DMS 273 (cell line): ENCODE measurements around the gene HABP2.

ENCODE experiments used
- DNase-seq: peaks from one replicate; lab custom pipeline; 2025; ENCODE audit not compliant: unreplicated experiment; lab: John Stamatoyannopoulos, UW

Gene HABP2

GRCh38 chr10:113627836-113628235, 75.0 kb downstream of the HABP2 start:
- DNase-seq, result no peak

GRCh38 chr10:113628607-113629153, 75.8 kb downstream of the HABP2 start:
- DNase-seq, result no peak

DNA sequence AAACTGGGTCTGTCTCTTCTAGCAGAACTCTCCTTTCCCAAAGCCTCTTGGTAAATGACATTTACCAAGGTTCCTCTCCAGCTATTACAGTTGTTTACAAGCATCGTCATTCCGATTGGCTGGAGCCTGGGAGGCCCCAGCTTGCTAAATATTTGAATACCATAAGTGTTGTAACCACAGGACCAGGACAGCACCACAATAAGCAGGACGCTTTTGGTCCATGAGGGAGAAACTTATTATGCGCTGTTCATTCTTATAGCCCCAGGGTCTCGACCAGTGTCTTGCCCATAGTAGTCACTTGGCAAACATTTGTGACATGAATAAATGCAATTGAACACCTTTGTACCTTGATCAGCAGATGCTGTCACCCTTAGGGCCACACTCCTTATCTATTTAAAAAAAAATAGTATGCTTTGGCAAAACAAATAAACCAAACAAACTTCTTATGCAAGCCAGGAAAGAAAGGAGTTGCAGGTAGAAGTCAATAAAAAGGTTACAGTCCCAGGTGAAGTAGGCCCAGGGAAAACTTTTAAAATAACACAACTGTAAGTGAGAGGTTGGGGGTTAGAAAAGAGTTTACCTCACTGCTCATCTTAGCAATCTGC, 78.2 kb downstream of the HABP2 start:
- no peak for DNase-seq

DNA sequence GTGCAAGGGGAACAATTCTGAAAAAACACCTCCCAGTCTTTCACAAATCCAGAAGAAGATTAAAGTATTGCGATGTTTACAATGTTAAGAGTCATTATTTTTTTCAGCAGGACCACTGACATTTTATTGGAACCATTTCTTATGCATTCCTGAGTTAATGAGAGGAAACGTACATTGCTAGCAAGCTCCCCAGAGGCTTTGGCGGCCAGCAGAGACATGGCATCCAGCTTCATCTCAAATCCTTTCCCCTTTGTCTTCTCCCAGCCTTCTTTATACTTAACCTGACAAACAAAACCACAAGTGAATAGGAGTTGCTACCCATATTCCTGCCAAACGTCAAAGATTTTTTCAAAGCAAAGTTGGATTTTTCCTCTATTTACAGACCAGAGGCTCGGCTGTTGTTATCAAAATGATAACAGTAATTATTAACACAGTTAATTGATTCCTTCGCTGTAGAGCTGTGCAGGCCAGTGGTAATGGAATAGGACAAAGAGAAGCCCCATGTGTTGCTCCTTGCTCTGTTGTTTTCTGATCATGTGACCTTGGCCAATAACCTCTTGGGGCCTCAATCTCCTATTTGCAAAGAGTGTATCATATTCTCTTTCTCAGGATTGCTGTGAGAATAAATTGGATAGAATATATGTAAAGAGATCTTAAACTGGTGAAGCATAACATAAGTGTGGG, 79.0 kb downstream of the HABP2 start:
- no peak for DNase-seq
